Measurements from ENCODE around the gene SH2B3.
"Not testable (repeated sequence)": the region's sequence is repeated elsewhere in the genome, so short reads cannot be mapped to it uniquely, and the experiment has no call there.

Gene SH2B3

GRCh38 chr12:111393700-111394300, 11.9 kb upstream of the SH2B3 start:
- no peaks in the 10 kb centered on the region for H3K9me3 ChIP-seq (ENCODE audit: severe bottlenecking)
- H3K27me3 ChIP-seq (ENCODE audit: insufficient read depth, low read depth, severe bottlenecking) = no peaks in the 10 kb centered on the region
- no peak overlapping the region for H3K4me3 ChIP-seq (ENCODE audit: low read depth, low read length)
- H3K36me3 ChIP-seq = no peaks in the 10 kb centered on the region
- peak overlapping the region; percentile 36; the same call in 1 of the 2 replicates for H3K27ac ChIP-seq
- DNase-seq = peak; percentile 85
- TF ChIP-seq CTCF (IDR thresholded peaks at IDR 0.05; ENCODE audit: low read depth, low read length) = no peak

- no peak overlapping the region for H3K27ac ChIP-seq
- H3K9me3 ChIP-seq (ENCODE audit: severe bottlenecking) = no peaks in the 10 kb centered on the region
- H3K4me3 ChIP-seq (ENCODE audit: low read depth, low read length) = no peak overlapping the region
- no peaks in the 10 kb centered on the region for H3K36me3 ChIP-seq
- H3K27me3 ChIP-seq (ENCODE audit: insufficient read depth, low read depth, severe bottlenecking) = no peaks in the 10 kb centered on the region
- TF ChIP-seq CTCF (IDR thresholded peaks at IDR 0.05; ENCODE audit: low read depth, low read length) = no peak
- no peak for DNase-seq
Measured at GRCh38 chr12:111394480-111394879, 11.2 kb upstream of the SH2B3 start.

GRCh38 chr12:111395336-111396187, 10.2 kb upstream of the SH2B3 start:
- no peak overlapping the region for H3K4me3 ChIP-seq (ENCODE audit: low read depth, low read length)
- DNase-seq = no peak
- no peaks in the 10 kb centered on the region for H3K27me3 ChIP-seq (ENCODE audit: insufficient read depth, low read depth, severe bottlenecking)
- H3K27ac ChIP-seq = no peak overlapping the region
- TF ChIP-seq CTCF (IDR thresholded peaks at IDR 0.05; ENCODE audit: low read depth, low read length) = no peak
- no peaks in the 10 kb centered on the region for H3K9me3 ChIP-seq (ENCODE audit: severe bottlenecking)
- H3K36me3 ChIP-seq = no peaks in the 10 kb centered on the region

- H3K36me3 ChIP-seq, H3K27ac ChIP-seq: not testable (repeated sequence)
Measured at GRCh38 chr12:111396271-111396670, 9.5 kb upstream of the SH2B3 start.

GRCh38 chr12:111396726-111397445, 8.8 kb upstream of the SH2B3 start:
- H3K4me3 ChIP-seq (ENCODE audit: low read depth, low read length) = no peak overlapping the region
- no peaks in the 10 kb centered on the region for H3K27me3 ChIP-seq (ENCODE audit: insufficient read depth, low read depth, severe bottlenecking)
- DNase-seq = peak; percentile 87
- no peaks in the 10 kb centered on the region for H3K9me3 ChIP-seq (ENCODE audit: severe bottlenecking)
- no peaks in the 10 kb centered on the region for H3K36me3 ChIP-seq
- H3K27ac ChIP-seq = no peak overlapping the region
- peak; percentile 99 for TF ChIP-seq CTCF (IDR thresholded peaks at IDR 0.05; ENCODE audit: low read depth, low read length)

More at GRCh38 chr12:111396271-111396670, 9.5 kb upstream of the SH2B3 start:
- H3K9me3 ChIP-seq (ENCODE audit: severe bottlenecking); H3K27me3 ChIP-seq (ENCODE audit: insufficient read depth, low read depth, severe bottlenecking); H3K4me3 ChIP-seq (ENCODE audit: low read depth, low read length); DNase-seq: not testable (repeated sequence)

- Histone ChIP-seq H3K4me3 (ENCODE audit: low read depth, low read length) (no peak overlapping the region), H3K27ac (no peak overlapping the region), H3K27me3 (ENCODE audit: insufficient read depth, low read depth, severe bottlenecking) (no peaks in the 10 kb centered on the region), H3K36me3 (no peaks in the 10 kb centered on the region), H3K9me3 (ENCODE audit: severe bottlenecking) (no peaks in the 10 kb centered on the region)
- no peak for TF ChIP-seq CTCF (IDR thresholded peaks at IDR 0.05; ENCODE audit: low read depth, low read length)
- DNase-seq = no peak
Measured at GRCh38 chr12:111398530-111398929, 7.2 kb upstream of the SH2B3 start.

- not testable (repeated sequence) for H3K27ac ChIP-seq; H3K9me3 ChIP-seq (ENCODE audit: severe bottlenecking); H3K4me3 ChIP-seq (ENCODE audit: low read depth, low read length); H3K36me3 ChIP-seq; DNase-seq; H3K27me3 ChIP-seq (ENCODE audit: insufficient read depth, low read depth, severe bottlenecking)
Measured at GRCh38 chr12:111399741-111400404, 5.8 kb upstream of the SH2B3 start.

All from WERI-Rb-1 (cell line).